ENCODE results near the gene GRIA4. TPM values are rescaled to one million over a fixed set of nuclear protein-coding genes. Genes with fewer than 3 reads are reported as not detected.

GRIA4 gene
- polyA plus RNA-seq, 1 donor from 2014 or later: 6.3 TPM

DNA sequence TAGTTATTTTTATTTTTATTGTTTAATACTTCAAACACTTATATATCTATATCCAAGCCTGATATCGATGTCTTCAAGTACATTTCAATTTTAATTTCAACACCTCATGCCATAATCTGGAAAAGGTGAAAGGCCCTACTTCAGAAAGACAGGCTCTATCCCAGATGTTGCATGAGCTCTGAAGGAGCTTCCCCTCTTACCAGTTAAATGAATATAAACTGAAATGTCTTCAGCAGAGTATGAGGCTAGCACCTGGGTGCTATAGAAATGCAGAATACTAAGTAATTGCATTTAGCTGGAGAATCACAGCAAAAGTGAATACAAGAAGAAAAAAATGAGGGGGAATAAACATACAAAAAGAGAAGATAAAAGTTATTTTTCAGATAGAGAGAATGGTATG lies 11.5 kb upstream of the GRIA4 start:
- TF ChIP-seq RAD21 (conservative IDR thresholded peaks at IDR 0.05) (no peak), POLR2AphosphoS5 (IDR thresholded peaks at IDR 0.05) (no peak)
- no peak overlapping the region for H3K4me2 ChIP-seq (ENCODE audit: low read length)
- H3K9ac ChIP-seq (ENCODE audit: low read length): no peak overlapping the region
- H3K27ac ChIP-seq (ENCODE audit: low read length): no peak overlapping the region
- no peaks in the 10 kb centered on the region for H3K36me3 ChIP-seq (ENCODE audit: insufficient read depth, low read length)
- no peaks in the 10 kb centered on the region for H3K9me3 ChIP-seq (ENCODE audit: low read length)
- H3K9me2 ChIP-seq (ENCODE audit: insufficient read depth, low read length): no peaks in the 10 kb centered on the region
- no peaks in the 10 kb centered on the region for H3K79me2 ChIP-seq (replicated peaks; ENCODE audit: insufficient read depth, low read length)
- H3F3A ChIP-seq (ENCODE audit: insufficient read depth, low read length, poor library complexity, severe bottlenecking): no peaks in the 10 kb centered on the region
- no peaks in the 10 kb centered on the region for H3K27me3 ChIP-seq (ENCODE audit: insufficient read depth, low read depth, low read length)
- no peak overlapping the region for H2AFZ ChIP-seq (ENCODE audit: low read depth, low read length)
- H4K20me1 ChIP-seq (ENCODE audit: insufficient read depth): no peaks in the 10 kb centered on the region
- H3K4me3 ChIP-seq (ENCODE audit: low read length): no peak overlapping the region

DNA sequence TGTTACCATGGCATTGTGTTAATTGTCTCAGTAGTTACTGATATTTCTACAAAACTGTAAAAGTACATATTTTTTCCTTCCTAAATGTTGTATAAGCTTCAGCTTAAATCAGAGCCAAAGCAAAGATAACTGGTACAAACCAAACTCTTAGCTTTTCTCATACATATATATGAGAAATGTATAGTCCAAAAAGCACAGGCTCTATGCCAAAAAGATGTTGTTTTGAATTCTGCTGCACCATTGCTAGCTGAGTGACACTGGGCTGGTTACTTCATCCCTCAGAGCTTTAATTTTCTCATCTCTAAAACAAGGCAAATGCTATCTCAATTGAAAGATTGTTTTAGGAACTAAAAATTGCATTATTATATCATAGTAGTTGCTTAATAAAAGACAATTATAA lies 6.7 kb upstream of the GRIA4 start:
- H3K9ac ChIP-seq (ENCODE audit: low read length): no peak overlapping the region
- no peaks in the 10 kb centered on the region for H3K79me2 ChIP-seq (replicated peaks; ENCODE audit: insufficient read depth, low read length)
- H2AFZ ChIP-seq (ENCODE audit: low read depth, low read length): no peak overlapping the region
- no peaks in the 10 kb centered on the region for H4K20me1 ChIP-seq (ENCODE audit: insufficient read depth)
- no peaks in the 10 kb centered on the region for H3K9me3 ChIP-seq (ENCODE audit: low read length)
- no peak overlapping the region for H3K4me3 ChIP-seq (ENCODE audit: low read length)
- no peaks in the 10 kb centered on the region for H3K36me3 ChIP-seq (ENCODE audit: insufficient read depth, low read length)
- H3K9me2 ChIP-seq (ENCODE audit: insufficient read depth, low read length): no peaks in the 10 kb centered on the region
- no peak overlapping the region for H3K27ac ChIP-seq (ENCODE audit: low read length)
- no peak overlapping the region for H3K4me2 ChIP-seq (ENCODE audit: low read length)
- no peaks in the 10 kb centered on the region for H3K27me3 ChIP-seq (ENCODE audit: insufficient read depth, low read depth, low read length)
- no peaks in the 10 kb centered on the region for H3F3A ChIP-seq (ENCODE audit: insufficient read depth, low read length, poor library complexity, severe bottlenecking)
- TF ChIP-seq MXI1 (conservative IDR thresholded peaks at IDR 0.05; ENCODE audit: poor library complexity, severe bottlenecking) (no peak), SMC3 (conservative IDR thresholded peaks at IDR 0.05; ENCODE audit: poor library complexity) (no peak), RAD21 (conservative IDR thresholded peaks at IDR 0.05) (no peak), POLR2AphosphoS5 (IDR thresholded peaks at IDR 0.05) (no peak), EZH2 (IDR thresholded peaks at IDR 0.05; ENCODE audit: borderline replicate concordance, insufficient read depth, low read length, poor library complexity, severe bottlenecking) (no peak), EP300 (conservative IDR thresholded peaks at IDR 0.05; ENCODE audit: poor library complexity, severe bottlenecking) (no peak), TAF1 (IDR thresholded peaks at IDR 0.05; ENCODE audit: low read depth) (no peak)
- TF ChIP-seq, protein P1, sequence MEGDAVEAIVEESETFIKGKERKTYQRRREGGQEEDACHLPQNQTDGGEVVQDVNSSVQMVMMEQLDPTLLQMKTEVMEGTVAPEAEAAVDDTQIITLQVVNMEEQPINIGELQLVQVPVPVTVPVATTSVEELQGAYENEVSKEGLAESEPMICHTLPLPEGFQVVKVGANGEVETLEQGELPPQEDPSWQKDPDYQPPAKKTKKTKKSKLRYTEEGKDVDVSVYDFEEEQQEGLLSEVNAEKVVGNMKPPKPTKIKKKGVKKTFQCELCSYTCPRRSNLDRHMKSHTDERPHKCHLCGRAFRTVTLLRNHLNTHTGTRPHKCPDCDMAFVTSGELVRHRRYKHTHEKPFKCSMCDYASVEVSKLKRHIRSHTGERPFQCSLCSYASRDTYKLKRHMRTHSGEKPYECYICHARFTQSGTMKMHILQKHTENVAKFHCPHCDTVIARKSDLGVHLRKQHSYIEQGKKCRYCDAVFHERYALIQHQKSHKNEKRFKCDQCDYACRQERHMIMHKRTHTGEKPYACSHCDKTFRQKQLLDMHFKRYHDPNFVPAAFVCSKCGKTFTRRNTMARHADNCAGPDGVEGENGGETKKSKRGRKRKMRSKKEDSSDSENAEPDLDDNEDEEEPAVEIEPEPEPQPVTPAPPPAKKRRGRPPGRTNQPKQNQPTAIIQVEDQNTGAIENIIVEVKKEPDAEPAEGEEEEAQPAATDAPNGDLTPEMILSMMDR (IDR thresholded peaks at IDR 0.05; ENCODE audit: poor library complexity, severe bottlenecking): no peak
- TF ChIP-seq, protein P2, sequence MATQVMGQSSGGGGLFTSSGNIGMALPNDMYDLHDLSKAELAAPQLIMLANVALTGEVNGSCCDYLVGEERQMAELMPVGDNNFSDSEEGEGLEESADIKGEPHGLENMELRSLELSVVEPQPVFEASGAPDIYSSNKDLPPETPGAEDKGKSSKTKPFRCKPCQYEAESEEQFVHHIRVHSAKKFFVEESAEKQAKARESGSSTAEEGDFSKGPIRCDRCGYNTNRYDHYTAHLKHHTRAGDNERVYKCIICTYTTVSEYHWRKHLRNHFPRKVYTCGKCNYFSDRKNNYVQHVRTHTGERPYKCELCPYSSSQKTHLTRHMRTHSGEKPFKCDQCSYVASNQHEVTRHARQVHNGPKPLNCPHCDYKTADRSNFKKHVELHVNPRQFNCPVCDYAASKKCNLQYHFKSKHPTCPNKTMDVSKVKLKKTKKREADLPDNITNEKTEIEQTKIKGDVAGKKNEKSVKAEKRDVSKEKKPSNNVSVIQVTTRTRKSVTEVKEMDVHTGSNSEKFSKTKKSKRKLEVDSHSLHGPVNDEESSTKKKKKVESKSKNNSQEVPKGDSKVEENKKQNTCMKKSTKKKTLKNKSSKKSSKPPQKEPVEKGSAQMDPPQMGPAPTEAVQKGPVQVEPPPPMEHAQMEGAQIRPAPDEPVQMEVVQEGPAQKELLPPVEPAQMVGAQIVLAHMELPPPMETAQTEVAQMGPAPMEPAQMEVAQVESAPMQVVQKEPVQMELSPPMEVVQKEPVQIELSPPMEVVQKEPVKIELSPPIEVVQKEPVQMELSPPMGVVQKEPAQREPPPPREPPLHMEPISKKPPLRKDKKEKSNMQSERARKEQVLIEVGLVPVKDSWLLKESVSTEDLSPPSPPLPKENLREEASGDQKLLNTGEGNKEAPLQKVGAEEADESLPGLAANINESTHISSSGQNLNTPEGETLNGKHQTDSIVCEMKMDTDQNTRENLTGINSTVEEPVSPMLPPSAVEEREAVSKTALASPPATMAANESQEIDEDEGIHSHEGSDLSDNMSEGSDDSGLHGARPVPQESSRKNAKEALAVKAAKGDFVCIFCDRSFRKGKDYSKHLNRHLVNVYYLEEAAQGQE (IDR thresholded peaks at IDR 0.05; ENCODE audit: borderline replicate concordance): no peak

DNA sequence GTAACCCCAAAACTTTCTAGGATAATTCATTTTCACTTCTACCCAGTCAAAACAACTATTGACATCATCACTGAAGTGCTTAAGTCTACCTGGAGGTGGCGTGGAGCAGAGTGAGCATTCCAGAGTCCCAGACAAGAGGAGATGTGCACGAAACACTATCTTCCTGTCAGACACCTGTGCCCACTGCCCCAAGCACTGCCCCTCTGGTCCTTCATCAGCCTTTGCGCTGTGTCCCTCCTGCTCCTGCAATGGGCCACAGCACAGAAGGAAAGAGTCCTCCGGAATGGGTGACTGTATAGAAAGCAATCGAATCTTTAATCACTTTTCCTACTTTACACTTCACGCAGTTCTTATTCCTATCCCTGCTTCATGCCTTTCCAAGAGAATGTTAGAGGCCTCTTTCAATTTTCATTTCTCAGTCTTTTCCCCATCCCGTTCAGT lies 512 bp upstream of the GRIA4 start:
- Histone ChIP-seq H4K20me1 (ENCODE audit: insufficient read depth) (no peaks in the 10 kb centered on the region), H3K36me3 (ENCODE audit: insufficient read depth, low read length) (no peaks in the 10 kb centered on the region), H3F3A (ENCODE audit: insufficient read depth, low read length, poor library complexity, severe bottlenecking) (no peaks in the 10 kb centered on the region), H3K27me3 (ENCODE audit: insufficient read depth, low read depth, low read length) (peaks cover 34% of the 10 kb centered on the region), H2AFZ (ENCODE audit: low read depth, low read length) (no peak overlapping the region), H3K9ac (ENCODE audit: low read length) (peak overlapping the region; percentile 66), H3K9me3 (ENCODE audit: low read length) (no peaks in the 10 kb centered on the region), H3K4me2 (ENCODE audit: low read length) (peak overlapping the region; percentile 81), H3K9me2 (ENCODE audit: insufficient read depth, low read length) (no peaks in the 10 kb centered on the region), H3K4me3 (ENCODE audit: low read length) (peak overlapping the region; percentile 82), H3K27ac (ENCODE audit: low read length) (no peak overlapping the region), H3K79me2 (replicated peaks; ENCODE audit: insufficient read depth, low read length) (no peaks in the 10 kb centered on the region)
- TF ChIP-seq RAD21 (conservative IDR thresholded peaks at IDR 0.05) (peak; percentile 55), MXI1 (conservative IDR thresholded peaks at IDR 0.05; ENCODE audit: poor library complexity, severe bottlenecking) (no peak), EP300 (conservative IDR thresholded peaks at IDR 0.05; ENCODE audit: poor library complexity, severe bottlenecking) (no peak), SMC3 (conservative IDR thresholded peaks at IDR 0.05; ENCODE audit: poor library complexity) (peak; percentile 65)
- TF ChIP-seq, protein P1 (IDR thresholded peaks at IDR 0.05; ENCODE audit: poor library complexity, severe bottlenecking): peak; percentile 73

Data from neural cell (in vitro differentiated cells).